HG03571 (cell line): Measurements from ENCODE around the gene GABRA1.

ENCODE experiments used
- ATAC-seq: cut with Tn5 transposase; IDR thresholded peaks from one replicate; pipeline ENCODE4 v1.9.1; 2021; ENCODE audit not compliant: unreplicated experiment

Gene GABRA1

DNA sequence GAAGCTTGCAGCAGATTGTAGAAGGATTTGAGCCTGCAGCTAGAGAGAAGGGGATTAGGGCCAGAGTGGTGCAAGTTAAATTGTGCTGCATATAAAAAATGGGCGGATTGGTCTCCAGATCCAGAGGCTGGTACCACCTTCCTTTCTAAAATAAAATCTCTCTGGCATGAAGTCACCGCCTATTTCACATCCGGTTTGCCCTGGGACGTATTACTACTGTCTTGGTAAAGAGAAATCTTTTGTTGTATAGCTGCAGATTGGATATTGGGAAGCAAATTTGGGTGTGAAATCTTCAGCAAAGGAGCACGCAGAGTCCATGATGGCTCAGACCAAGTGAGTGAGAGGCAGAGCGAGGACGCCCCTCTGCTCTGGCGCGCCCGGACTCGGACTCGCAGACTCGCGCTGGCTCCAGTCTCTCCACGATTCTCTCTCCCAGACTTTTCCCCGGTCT is at the start of gene GABRA1:
GABRA1 (plus strand) TSS at position 180 of the 451 bp plus-strand sequence. CDS start 2,691 bp downstream, outside the sequence.
- no peak for ATAC-seq

- no peak for ATAC-seq
Measured at GRCh38 chr5:161799316-161799715, 48.6 kb upstream of the GABRA1 start.

- ATAC-seq, result no peak
Measured at GRCh38 chr5:161804263-161804662, 43.7 kb upstream of the GABRA1 start.

DNA sequence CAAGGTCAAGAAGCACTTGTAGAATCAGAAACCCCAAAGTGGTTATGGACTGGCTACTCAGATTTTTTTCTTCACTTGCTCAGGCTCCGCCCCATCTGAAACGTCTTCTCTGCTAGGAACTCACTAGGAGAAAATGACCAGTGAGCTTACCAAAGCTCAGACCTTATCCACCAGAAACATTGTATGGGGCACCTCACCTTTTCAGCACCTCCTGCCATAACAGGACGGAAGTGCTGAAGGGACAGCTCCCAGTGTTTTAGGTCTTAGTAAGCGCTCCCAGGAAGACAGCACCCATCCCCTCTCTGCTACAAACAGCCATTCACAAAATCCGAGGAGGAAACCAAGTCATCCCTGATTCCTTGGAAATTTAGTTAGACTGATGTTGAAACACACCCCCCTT is 1.2 kb upstream of the GABRA1 start:
- ATAC-seq, result no peak

- ATAC-seq, result no peak
Measured at GRCh38 chr5:161847447-161847846, 473 bp upstream of the GABRA1 start.

DNA sequence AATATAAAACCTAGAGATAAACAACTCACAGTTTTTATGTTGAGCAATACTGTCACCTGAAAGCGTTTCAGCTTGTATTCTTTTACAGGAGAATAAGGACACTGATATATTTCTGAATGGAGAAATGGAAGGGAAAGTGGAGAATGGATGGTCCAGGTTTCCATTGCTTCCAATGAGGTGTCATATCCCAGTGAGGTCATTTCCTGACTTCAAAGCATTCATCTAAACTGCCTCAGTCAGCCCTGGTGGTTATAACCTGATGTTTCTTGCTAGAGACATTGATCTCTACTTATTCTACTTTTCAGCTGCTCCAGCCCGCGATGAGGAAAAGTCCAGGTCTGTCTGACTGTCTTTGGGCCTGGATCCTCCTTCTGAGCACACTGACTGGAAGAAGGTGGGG is 2.6 kb downstream of the GABRA1 start:
- no peak for ATAC-seq

GRCh38 chr5:161851691-161852299 is 3.9 kb downstream of the GABRA1 start:
- ATAC-seq, result no peak

- no peak for ATAC-seq
Measured at GRCh38 chr5:161857358-161857757, 9.4 kb downstream of the GABRA1 start.

DNA sequence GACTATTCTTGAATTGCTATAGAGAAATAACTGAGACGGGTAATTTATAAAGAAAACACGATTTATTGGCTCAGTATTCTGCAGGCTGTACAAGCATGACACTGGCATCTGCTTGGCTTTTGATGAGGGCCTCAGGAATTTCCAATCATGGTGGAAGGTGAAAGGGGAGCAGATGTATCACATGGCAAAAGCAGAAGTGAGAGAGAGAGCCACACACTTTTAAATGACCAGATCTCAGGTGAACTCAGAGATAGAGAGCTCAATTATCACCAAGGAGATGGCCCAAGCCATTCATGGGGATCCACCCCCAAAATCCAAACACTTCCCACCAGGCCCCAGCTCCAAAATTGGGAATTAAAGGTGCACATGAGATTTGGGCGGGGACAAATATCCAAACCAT is 15.3 kb downstream of the GABRA1 start:
- ATAC-seq, result no peak

- ATAC-seq, result no peak
Measured at GRCh38 chr5:161863811-161864210, 15.9 kb downstream of the GABRA1 start.

GRCh38 chr5:161865510-161865909 is 17.6 kb downstream of the GABRA1 start:
- no peak for ATAC-seq

DNA sequence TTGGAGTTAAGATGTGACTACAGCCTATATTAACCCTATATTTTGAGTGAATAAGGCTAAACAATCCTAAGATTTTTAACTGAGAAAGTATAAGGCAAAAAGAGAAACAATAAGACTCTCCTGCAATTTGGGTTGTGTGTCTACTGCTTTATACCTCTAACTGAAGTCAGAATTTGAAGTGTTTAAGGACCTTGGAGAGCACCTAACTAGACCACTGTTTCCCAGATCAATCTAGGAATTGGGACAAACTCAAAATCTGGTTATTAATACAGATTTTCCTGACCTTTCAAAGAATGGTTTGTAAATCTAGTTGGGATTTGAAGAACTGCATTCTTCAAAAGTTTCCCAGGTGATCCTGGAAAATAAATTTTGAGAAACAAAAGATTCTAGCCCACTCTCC is 42.1 kb downstream of the GABRA1 start:
- no peak for ATAC-seq

DNA sequence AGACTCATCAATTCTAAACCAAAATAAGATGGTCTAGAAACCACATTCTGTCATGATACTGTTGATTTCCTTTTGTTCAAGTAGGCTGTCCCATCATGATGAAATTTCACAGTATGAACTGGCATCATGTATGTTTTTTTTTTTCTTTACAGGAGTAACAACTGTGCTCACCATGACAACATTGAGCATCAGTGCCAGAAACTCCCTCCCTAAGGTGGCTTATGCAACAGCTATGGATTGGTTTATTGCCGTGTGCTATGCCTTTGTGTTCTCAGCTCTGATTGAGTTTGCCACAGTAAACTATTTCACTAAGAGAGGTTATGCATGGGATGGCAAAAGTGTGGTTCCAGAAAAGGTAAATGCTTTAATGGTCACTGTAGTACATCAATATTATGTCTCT is 47.6 kb downstream of the GABRA1 start:
- ATAC-seq, result no peak

GRCh38 chr5:161897033-161897432 is 49.1 kb downstream of the GABRA1 start:
- ATAC-seq, result no peak

GRCh38 chr5:161899590-161899989 is 51.7 kb downstream of the GABRA1 start:
- no peak for ATAC-seq

GRCh38 chr5:161900981-161901380 is 53.1 kb downstream of the GABRA1 start:
- no peak for ATAC-seq

DNA sequence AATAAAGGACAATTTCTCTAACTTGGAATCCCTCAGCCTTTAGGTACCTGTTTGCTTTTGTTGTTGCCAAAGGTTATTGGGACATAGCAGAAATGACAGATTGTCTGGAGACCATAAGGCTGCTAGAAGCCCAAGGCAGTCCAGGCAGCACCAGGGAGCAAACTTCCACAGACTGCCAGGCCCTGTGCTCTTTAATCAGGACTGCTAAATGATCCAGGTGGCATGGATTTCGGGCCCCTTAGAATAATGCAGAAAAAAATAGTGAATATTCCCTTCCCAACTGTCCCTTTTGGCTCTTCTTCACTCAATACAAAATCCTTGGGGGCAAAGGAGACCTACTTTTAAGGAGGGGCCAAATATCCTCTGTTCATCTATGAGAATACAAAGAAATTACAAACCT is 73.9 kb downstream of the GABRA1 start:
- no peak for ATAC-seq

DNA sequence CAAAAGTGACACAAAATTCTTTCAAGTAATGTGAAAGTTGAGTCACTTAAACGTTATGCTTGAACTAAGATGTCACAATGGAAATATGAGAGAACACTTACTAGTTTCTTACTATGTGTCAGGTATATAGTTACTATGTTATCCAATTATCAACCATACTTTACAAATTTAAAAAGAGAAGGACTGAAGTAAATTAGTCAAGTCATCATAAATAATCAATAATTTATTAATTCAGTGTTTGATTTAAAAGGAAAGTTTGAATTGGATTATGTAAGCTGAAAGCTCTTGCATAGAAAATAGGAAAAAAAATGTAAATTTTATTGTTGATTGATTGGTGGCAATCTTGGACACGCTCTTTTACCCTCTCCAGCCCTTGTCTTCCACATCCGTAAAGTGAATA is 76.3 kb downstream of the GABRA1 start:
- ATAC-seq, result no peak

DNA sequence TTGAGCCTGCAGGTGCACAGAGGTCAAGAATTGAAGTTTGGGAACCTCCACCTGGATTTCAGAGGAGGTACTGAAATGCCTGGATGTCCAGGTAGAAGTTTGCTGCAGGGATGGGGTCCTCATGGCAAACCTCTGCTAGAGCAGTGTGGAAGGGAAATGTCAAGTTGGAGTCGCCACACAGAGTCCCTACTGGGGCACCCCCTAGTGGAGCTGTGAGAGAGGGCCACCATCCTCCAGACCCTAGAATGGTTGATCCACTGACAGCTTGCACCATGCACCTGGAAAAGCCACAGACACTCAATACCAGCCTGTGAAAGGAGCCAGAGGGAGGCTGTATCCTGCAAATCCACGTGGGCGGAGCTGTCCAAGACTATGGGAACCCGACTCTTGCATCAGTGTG is 78.0 kb downstream of the GABRA1 start:
- no peak for ATAC-seq

- ATAC-seq, result no peak
Measured at GRCh38 chr5:161934486-161934885, 86.6 kb downstream of the GABRA1 start.

DNA sequence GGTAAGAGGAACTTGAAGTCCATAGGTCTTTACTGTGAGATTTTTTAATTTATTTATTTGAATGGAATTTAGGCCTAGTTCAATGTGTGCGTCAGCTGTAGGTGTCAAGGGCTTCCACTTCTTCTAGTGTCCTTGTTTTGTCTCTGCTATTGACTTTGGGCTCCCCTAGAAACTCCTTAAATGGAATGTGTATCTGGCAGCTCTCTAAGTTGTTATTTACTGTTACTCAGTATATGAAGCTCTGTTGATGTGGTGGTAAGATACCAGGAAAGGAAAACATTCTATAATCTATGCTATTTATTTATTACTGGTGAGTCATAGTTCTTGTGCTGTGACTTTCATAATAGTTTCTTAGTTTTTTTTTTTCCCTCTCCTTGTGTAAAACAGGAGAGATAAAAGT is 97.1 kb downstream of the GABRA1 start:
- no peak for ATAC-seq

GRCh38 chr5:161946911-161947310 is 99.0 kb downstream of the GABRA1 start:
- no peak for ATAC-seq
